Activated CD4-positive, alpha-beta T cell treated with anti-CD3 and anti-CD28 coated beads for 36 hours (primary cell): ENCODE results near the gene NKAIN4. TPM values are rescaled to one million over a fixed set of nuclear protein-coding genes. Genes with fewer than 3 reads are reported as not detected.

Source experiments
- ATAC-seq: fragments of 200-7000 bp; cut with Tn5 transposase; one replicate; pipeline ENCODE4 v1.10.0; 2021; ENCODE audit warnings: mild to moderate bottlenecking, moderate library complexity
- CTCF ChIA-PET: fragments of 350-600 bp; sonication (Branson Sonifier 250); formaldehyde crosslinking; loops from one replicate; lab custom pipeline; 2021; ENCODE audit warnings: antibody characterized with exemption; lab: Charles Lee
- POLR2A ChIA-PET: fragments of 350-600 bp; sonication (Branson Sonifier 250); formaldehyde crosslinking; loops from one replicate; lab custom pipeline; 2021; ENCODE audit warnings: antibody characterized with exemption, inconsistent platforms; lab: Charles Lee
- DNase-seq: peaks from one replicate; pipeline ENCODE4 v3.0.0-alpha.2; 2020
- H3K27ac Mint-ChIP-seq: one replicate; pipeline ENCODE4 v1.8.0; 2021; ENCODE audit warnings: mixed read lengths
- H3K27me3 Mint-ChIP-seq: one replicate; pipeline ENCODE4 v1.8.0; 2021; ENCODE audit warnings: mixed read lengths
- H3K36me3 Mint-ChIP-seq: one replicate; pipeline ENCODE4 v1.8.0; 2021; ENCODE audit warnings: low read depth, mixed read lengths
- H3K4me1 Mint-ChIP-seq: one replicate; pipeline ENCODE4 v1.8.0; 2021; ENCODE audit warnings: mixed read lengths
- H3K4me3 Mint-ChIP-seq: one replicate; pipeline ENCODE4 v1.8.0; 2021; ENCODE audit warnings: mild to moderate bottlenecking, moderate library complexity, mixed read lengths
- H3K9me3 Mint-ChIP-seq: one replicate; pipeline ENCODE4 v1.8.0; 2021; ENCODE audit warnings: low read depth, mixed read lengths
- intact Hi-C, 2 experiments: fragments of 100-400 bp; cut with DNase I in 1 of 2; cut with micrococcal nuclease in 1 of 2; formaldehyde crosslinking; loops; one replicate each; pipeline versions ENCODE4 v1.14.2 to v1.15.1; 2022 to 2024; cut with DNase I, micrococcal nuclease
- total RNA-seq, 2 experiments: library from RNA; stranded (reverse); gene quantifications; one replicate each; pipeline ENCODE4 v1.2.3, GENCODE V29; 2021

The NKAIN4 gene
- total RNA-seq, 2 experiments from 2014 or later: not detected

GRCh38 chr20:63215101-63216040 lies 38.9 kb downstream of the NKAIN4 start:
- CTCF ChIA-PET: interaction anchor here (0.6 to 2.4 kb wide), 7 partner anchors 8 to 558 kb away, joined by 3 to 17 read pairs (median 3); no protein-coding TSS in a partner anchor

GRCh38 chr20:63214514-63214913 lies 39.7 kb downstream of the NKAIN4 start:
- CTCF ChIA-PET: interaction anchor here (0.7 to 2.4 kb wide), 5 partner anchors 9 to 203 kb away, joined by 3 to 17 read pairs (median 3); no protein-coding TSS in a partner anchor
- ATAC-seq (no peak), DNase-seq (no peak)
- Mint-ChIP-seq H3K27me3 (no peaks in the 10 kb centered on the region), H3K36me3 (peaks cover 39% of the 10 kb centered on the region), H3K9me3 (no peaks in the 10 kb centered on the region), H3K4me3 (peak overlapping the region; percentile 92), H3K27ac (peak overlapping the region; percentile 88), H3K4me1 (peaks cover 55% of the 10 kb centered on the region)
- intact Hi-C loops: loop anchor here in 1 of 2 experiments (10.0 kb wide), 2 partner anchors 650 to 760 kb away; partner anchors contain the start of genes ABHD16B, SAMD10 and TPD52L2
- POLR2A ChIA-PET: interaction anchor here (1.4 kb wide), 1 partner anchor 58 kb away, joined by 4 read pairs; the partner anchor contains the start of gene ARFGAP1

More at GRCh38 chr20:63215101-63216040, 38.9 kb downstream of the NKAIN4 start:
- ATAC-seq (no peak), DNase-seq (peak; percentile 43)
- POLR2A ChIA-PET: interaction anchor here (1.2 to 1.4 kb wide), 2 partner anchors 11 to 57 kb away, joined by 4 read pairs; partner anchors contain the start of gene ARFGAP1
- H3K4me3 Mint-ChIP-seq: peak overlapping the region; percentile 92
- peaks cover 37% of the 10 kb centered on the region for H3K36me3 Mint-ChIP-seq
- peak overlapping the region; percentile 88 for H3K27ac Mint-ChIP-seq
- H3K4me1 Mint-ChIP-seq: peaks cover 49% of the 10 kb centered on the region
- H3K9me3 Mint-ChIP-seq: no peaks in the 10 kb centered on the region
- H3K27me3 Mint-ChIP-seq: peaks cover 4% of the 10 kb centered on the region
- intact Hi-C loops: loop anchor here in 1 of 2 experiments (1.0 to 10.0 kb wide), 12 partner anchors 57 to 1093 kb away; partner anchors contain the start of genes ABHD16B, ADRM1, ARFGAP1 and LSM14B

GRCh38 chr20:63212792-63213191 lies 41.5 kb downstream of the NKAIN4 start:
- H3K36me3 Mint-ChIP-seq: peaks cover 42% of the 10 kb centered on the region

GRCh38 chr20:63212393-63212730 lies 41.9 kb downstream of the NKAIN4 start:
- Mint-ChIP-seq H3K27me3 (no peaks in the 10 kb centered on the region), H3K4me3 (no peak overlapping the region), H3K27ac (no peak overlapping the region), H3K36me3 (peaks cover 46% of the 10 kb centered on the region), H3K9me3 (no peaks in the 10 kb centered on the region), H3K4me1 (peaks cover 60% of the 10 kb centered on the region)
- POLR2A ChIA-PET: no interaction called here
- CTCF ChIA-PET: interaction anchor here (0.5 to 2.5 kb wide), 2 partner anchors 11 to 283 kb away, joined by 3 to 22 read pairs; no protein-coding TSS in a partner anchor
- ATAC-seq (no peak), DNase-seq (no peak)
- intact Hi-C loops: loop anchor here in 1 of 2 experiments (10.0 kb wide), 2 partner anchors 652 to 762 kb away; partner anchors contain the start of genes ABHD16B, SAMD10 and TPD52L2

More at GRCh38 chr20:63212792-63213191, 41.5 kb downstream of the NKAIN4 start:
- DNase-seq: no peak
- no peak for ATAC-seq
- no peaks in the 10 kb centered on the region for H3K27me3 Mint-ChIP-seq
- intact Hi-C loops: loop anchor here in 1 of 2 experiments (10.0 kb wide), 2 partner anchors 652 to 762 kb away; partner anchors contain the start of genes ABHD16B, SAMD10 and TPD52L2
- H3K4me3 Mint-ChIP-seq: no peak overlapping the region
- H3K4me1 Mint-ChIP-seq: peaks cover 60% of the 10 kb centered on the region
- H3K27ac Mint-ChIP-seq: no peak overlapping the region
- H3K9me3 Mint-ChIP-seq: no peaks in the 10 kb centered on the region
- POLR2A ChIA-PET: no interaction called here
- CTCF ChIA-PET: interaction anchor here (0.5 to 2.5 kb wide), 2 partner anchors 11 to 282 kb away, joined by 3 to 22 read pairs; no protein-coding TSS in a partner anchor

- POLR2A ChIA-PET: no interaction called here
- Mint-ChIP-seq H3K27ac (peak overlapping the region; percentile 61), H3K27me3 (no peaks in the 10 kb centered on the region), H3K4me1 (peaks cover 54% of the 10 kb centered on the region), H3K36me3 (peaks cover 59% of the 10 kb centered on the region), H3K9me3 (no peaks in the 10 kb centered on the region), H3K4me3 (no peak overlapping the region)
- CTCF ChIA-PET: no interaction called here
- no peak for DNase-seq
- intact Hi-C loops: loop anchor here in 1 of 2 experiments (10.0 kb wide), 2 partner anchors 655 to 765 kb away; partner anchors contain the start of genes ABHD16B, SAMD10 and TPD52L2
- no peak for ATAC-seq
These were observed 44.2 kb downstream of the NKAIN4 start for GRCh38 chr20:63210011-63210605.

- H3K27ac Mint-ChIP-seq: no peak overlapping the region
- no peaks in the 10 kb centered on the region for H3K9me3 Mint-ChIP-seq
- H3K36me3 Mint-ChIP-seq: peaks cover 55% of the 10 kb centered on the region
- H3K4me3 Mint-ChIP-seq: no peak overlapping the region
- POLR2A ChIA-PET: no interaction called here
- no peak for DNase-seq
- CTCF ChIA-PET: interaction anchor here (1.5 kb wide), 2 partner anchors 15 to 17 kb away, joined by 6 to 8 read pairs; no protein-coding TSS in a partner anchor
- H3K4me1 Mint-ChIP-seq: peaks cover 37% of the 10 kb centered on the region
- no peaks in the 10 kb centered on the region for H3K27me3 Mint-ChIP-seq
- intact Hi-C loops: no loop called here
- no peak for ATAC-seq
These were observed 45.8 kb downstream of the NKAIN4 start for GRCh38 chr20:63208346-63208909.

GRCh38 chr20:63206878-63207277 lies 47.4 kb downstream of the NKAIN4 start:
- H3K9me3 Mint-ChIP-seq: no peaks in the 10 kb centered on the region
- ATAC-seq: no peak
- DNase-seq: no peak
- H3K27ac Mint-ChIP-seq: no peak overlapping the region
- intact Hi-C loops: no loop called here
- H3K4me3 Mint-ChIP-seq: no peak overlapping the region
- H3K36me3 Mint-ChIP-seq: peaks cover 51% of the 10 kb centered on the region
- CTCF ChIA-PET: no interaction called here
- POLR2A ChIA-PET: interaction anchor here (0.6 kb wide), 1 partner anchor 348 kb away, joined by 3 read pairs; no protein-coding TSS in a partner anchor
- no peaks in the 10 kb centered on the region for H3K27me3 Mint-ChIP-seq
- H3K4me1 Mint-ChIP-seq: peaks cover 21% of the 10 kb centered on the region

GRCh38 chr20:63205896-63206295 lies 48.4 kb downstream of the NKAIN4 start:
- Mint-ChIP-seq H3K4me3 (no peak overlapping the region), H3K27me3 (no peaks in the 10 kb centered on the region), H3K4me1 (peaks cover 24% of the 10 kb centered on the region), H3K27ac (no peak overlapping the region), H3K36me3 (peaks cover 56% of the 10 kb centered on the region), H3K9me3 (no peaks in the 10 kb centered on the region)
- DNase-seq (no peak), ATAC-seq (no peak)
- ChIA-PET CTCF (no interaction called here), POLR2A (no interaction called here)
- intact Hi-C loops: no loop called here

GRCh38 chr20:63204362-63204761 lies 49.9 kb downstream of the NKAIN4 start:
- Mint-ChIP-seq H3K9me3 (no peaks in the 10 kb centered on the region), H3K27me3 (no peaks in the 10 kb centered on the region), H3K4me1 (peaks cover 16% of the 10 kb centered on the region), H3K36me3 (peaks cover 49% of the 10 kb centered on the region), H3K27ac (no peak overlapping the region), H3K4me3 (no peak overlapping the region)
- POLR2A ChIA-PET: interaction anchor here (1.1 kb wide), 1 partner anchor 11 kb away, joined by 4 read pairs; the partner anchor contains the start of gene YTHDF1
- DNase-seq (no peak), ATAC-seq (no peak)
- CTCF ChIA-PET: interaction anchor here (0.8 to 1.2 kb wide), 2 partner anchors 19 to 833 kb away, joined by 3 to 5 read pairs; no protein-coding TSS in a partner anchor
- intact Hi-C loops: no loop called here

GRCh38 chr20:63202811-63203526 lies 51.3 kb downstream of the NKAIN4 start:
- Mint-ChIP-seq H3K4me1 (peaks cover 16% of the 10 kb centered on the region), H3K4me3 (no peak overlapping the region), H3K27me3 (no peaks in the 10 kb centered on the region), H3K36me3 (peaks cover 51% of the 10 kb centered on the region), H3K27ac (no peak overlapping the region), H3K9me3 (no peaks in the 10 kb centered on the region)
- CTCF ChIA-PET: interaction anchor here (0.6 kb wide), 1 partner anchor 11 kb away, joined by 4 read pairs; no protein-coding TSS in a partner anchor
- POLR2A ChIA-PET: no interaction called here
- DNase-seq: no peak
- intact Hi-C loops: no loop called here
- no peak for ATAC-seq
